SJCRH30 (cell line): Measurements from ENCODE around the gene CDC25B. TPM values are rescaled to one million over a fixed set of nuclear protein-coding genes. Genes with fewer than 3 reads are reported as not detected.
A peak's percentile ranks its signal among the peaks of the same experiment; 100 is the strongest.

Experiments
- DNase-seq, 2 experiments: peaks; one replicate each; pipeline ENCODE4 v3.0.0-alpha.2; 2015 to 2020
- H3K27ac ChIP-seq: fragments of 250-450 bp; sonication (Bioruptor Pico); 2 replicates; pipeline ENCODE4 v1.5.1; 2020; ENCODE audit warnings: mild to moderate bottlenecking, moderate library complexity
- H3K27me3 ChIP-seq: fragments of 250-450 bp; sonication (Bioruptor Pico); 2 replicates; pipeline ENCODE4 v1.5.1; 2020; ENCODE audit warnings: mild to moderate bottlenecking, moderate library complexity
- H3K36me3 ChIP-seq: fragments of 250-450 bp; sonication (Bioruptor Pico); 2 replicates; pipeline ENCODE4 v1.5.1; 2020; ENCODE audit warnings: mild to moderate bottlenecking, moderate library complexity
- H3K4me1 ChIP-seq: fragments of 250-450 bp; sonication (Bioruptor Pico); 2 replicates; pipeline ENCODE4 v1.5.1; 2020; ENCODE audit warnings: mild to moderate bottlenecking, moderate library complexity
- H3K4me3 ChIP-seq: fragments of 250-450 bp; sonication (Bioruptor Pico); 2 replicates; pipeline ENCODE4 v1.5.1; 2020; ENCODE audit warnings: mild to moderate bottlenecking, moderate library complexity
- H3K9me3 ChIP-seq: fragments of 250-450 bp; sonication (Bioruptor Pico); replicated peaks from 2 replicates; pipeline ENCODE4 v1.5.1; 2020; ENCODE audit warnings: mild to moderate bottlenecking, moderate library complexity
- total RNA-seq: library from RNA; depleted of rRNA; stranded (reverse); fragments of >200 nt; shearing (Covaris generic); gene quantifications from 2 replicates; pipeline ENCODE4 v1.2.3, GENCODE V29; 2014

CDC25B gene
- total RNA-seq, 1 experiment from 2014 or later: 78.8 TPM

DNA sequence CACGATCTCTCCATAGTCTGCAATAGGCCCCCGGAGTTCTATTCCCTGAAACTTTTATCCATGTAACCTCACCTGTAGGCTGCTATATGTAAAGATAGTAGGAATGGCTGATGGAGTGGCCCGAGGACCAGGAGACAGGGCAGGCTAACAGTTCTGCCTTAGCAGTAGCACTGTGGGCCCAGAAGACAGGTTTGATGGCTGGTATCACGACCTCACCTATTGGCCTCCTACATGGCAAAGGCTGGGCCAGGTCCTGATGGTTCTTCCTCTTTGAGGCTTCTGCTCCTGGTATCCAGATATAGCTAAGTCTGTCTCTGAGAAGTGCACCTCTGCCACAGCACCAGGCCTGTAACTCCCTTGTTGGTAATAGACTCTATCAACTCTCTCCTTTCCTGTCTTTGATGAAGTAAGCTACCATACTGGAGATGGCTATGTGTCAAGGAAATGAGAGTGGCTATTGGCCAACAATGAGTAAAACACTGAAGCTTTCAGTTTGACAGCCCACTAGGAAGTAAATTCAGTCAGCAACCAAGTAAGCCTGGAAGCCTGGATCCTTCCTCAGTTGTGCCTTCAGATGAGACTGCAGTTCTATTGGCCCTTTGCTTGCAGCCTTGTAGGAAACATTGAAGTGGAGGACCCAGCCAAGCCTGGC is 20.5 kb upstream of the CDC25B start:
- H3K9me3 ChIP-seq: no peaks in the 10 kb centered on the region
- H3K27me3 ChIP-seq: no peaks in the 10 kb centered on the region
- H3K27ac ChIP-seq: no peak overlapping the region
- H3K4me1 ChIP-seq: no peaks in the 10 kb centered on the region
- no peak overlapping the region for H3K4me3 ChIP-seq
- no peak for DNase-seq
- no peaks in the 10 kb centered on the region for H3K36me3 ChIP-seq

- Histone ChIP-seq H3K27me3 (no peaks in the 10 kb centered on the region), H3K4me1 (no peaks in the 10 kb centered on the region), H3K4me3 (no peak overlapping the region), H3K36me3 (no peaks in the 10 kb centered on the region), H3K9me3 (no peaks in the 10 kb centered on the region), H3K27ac (no peak overlapping the region)
- no peak for DNase-seq
These were observed 18.8 kb upstream of the CDC25B start for GRCh38 chr20:3777381-3777715.

DNA sequence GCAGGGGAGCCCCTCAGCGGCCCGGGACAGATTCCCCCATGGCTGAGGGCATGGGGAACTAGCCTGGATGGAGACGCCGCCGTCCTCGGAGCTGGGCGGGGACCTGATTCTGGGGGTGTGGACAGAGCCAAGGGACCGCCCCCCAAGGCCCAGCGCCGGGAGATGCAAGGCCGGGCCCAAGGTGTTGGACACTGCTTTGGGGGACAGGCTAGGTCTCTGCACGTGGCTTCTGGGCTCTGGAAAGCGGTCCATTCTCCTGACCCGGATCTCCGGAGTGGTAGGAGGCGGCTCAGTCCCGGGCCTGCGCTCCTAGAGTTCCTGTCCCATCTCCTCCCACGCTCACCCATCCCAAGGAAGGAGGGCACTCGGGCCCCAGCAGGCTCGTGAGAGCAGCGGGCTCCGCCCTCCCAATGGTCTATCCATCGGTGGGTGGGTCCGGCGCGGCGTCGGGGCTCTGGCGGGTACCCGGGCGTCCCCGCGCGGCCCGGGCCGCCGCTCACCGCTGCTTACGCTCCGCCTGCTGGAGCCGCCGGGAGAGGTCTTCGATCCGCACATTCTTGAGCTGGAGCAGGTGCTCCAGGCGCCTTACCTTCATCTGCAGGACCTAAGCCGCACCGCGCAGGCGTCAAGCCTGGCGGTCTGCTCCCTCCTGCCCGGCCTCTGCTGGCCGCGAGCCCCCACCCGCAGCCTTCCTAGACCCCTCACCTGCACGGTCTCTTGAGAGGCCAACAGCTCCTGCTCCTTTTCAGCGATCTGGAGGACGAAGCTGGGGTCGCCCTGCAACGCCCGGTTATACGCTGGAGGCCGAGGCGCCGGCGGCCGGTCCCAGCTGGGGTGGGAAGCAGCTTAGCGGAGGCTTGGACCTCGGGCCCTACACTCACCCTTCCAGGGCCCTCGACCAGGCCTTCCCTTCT is 18.1 kb upstream of the CDC25B start:
- DNase-seq: no peak
- H3K4me1 ChIP-seq: no peaks in the 10 kb centered on the region
- H3K27ac ChIP-seq: no peak overlapping the region

GRCh38 chr20:3778976-3779375 is 17.1 kb upstream of the CDC25B start:
- H3K36me3 ChIP-seq: no peaks in the 10 kb centered on the region
- H3K27me3 ChIP-seq: no peaks in the 10 kb centered on the region
- H3K4me3 ChIP-seq: no peak overlapping the region

More for the DNA sequence above, 18.1 kb upstream of the CDC25B start:
- Histone ChIP-seq H3K27me3 (no peaks in the 10 kb centered on the region), H3K36me3 (no peaks in the 10 kb centered on the region), H3K4me3 (no peak overlapping the region), H3K9me3 (no peaks in the 10 kb centered on the region)

GRCh38 chr20:3781153-3781910 is 14.8 kb upstream of the CDC25B start, which contains the start of gene SPEF1:
TSS of gene SPEF1 (minus strand) at chr20:3781448. CDS start at chr20:3781287, 161 bp downstream.
- H3K4me1 ChIP-seq: no peaks in the 10 kb centered on the region

More at GRCh38 chr20:3778976-3779375, 17.1 kb upstream of the CDC25B start:
- Histone ChIP-seq H3K4me1 (no peaks in the 10 kb centered on the region), H3K27ac (no peak overlapping the region), H3K9me3 (no peaks in the 10 kb centered on the region)
- no peak for DNase-seq

DNA sequence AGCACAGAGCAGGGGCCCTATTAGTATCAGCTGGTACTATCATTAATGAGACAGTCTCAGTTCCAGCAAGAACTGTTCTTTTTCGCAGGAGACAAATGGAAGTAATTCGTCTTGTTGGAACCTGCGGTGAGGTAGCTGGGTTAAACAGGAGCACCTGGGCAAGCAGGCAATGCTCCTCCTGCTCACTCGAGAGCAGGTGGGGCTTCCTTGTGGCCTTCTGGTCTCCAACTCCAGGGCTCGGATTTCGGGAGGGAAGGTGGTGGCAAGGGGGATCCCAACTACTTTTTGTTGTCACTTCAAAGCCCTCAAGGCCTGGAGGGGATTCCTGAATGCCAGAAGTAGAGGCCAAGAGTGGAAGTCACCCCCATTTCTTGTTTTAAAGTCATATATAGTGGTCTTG is 13.5 kb upstream of the CDC25B start:
- H3K27me3 ChIP-seq: no peaks in the 10 kb centered on the region
- H3K9me3 ChIP-seq: no peaks in the 10 kb centered on the region
- DNase-seq: no peak
- H3K4me1 ChIP-seq: no peaks in the 10 kb centered on the region
- no peaks in the 10 kb centered on the region for H3K36me3 ChIP-seq
- no peak overlapping the region for H3K4me3 ChIP-seq
- no peak overlapping the region for H3K27ac ChIP-seq

More at GRCh38 chr20:3781153-3781910, 14.8 kb upstream of the CDC25B start, which contains the start of gene SPEF1:
- H3K36me3 ChIP-seq: no peaks in the 10 kb centered on the region
- DNase-seq: peak; percentile 91 to 96
- H3K4me3 ChIP-seq: peak within 1 kb of the TSS; percentile 29
- H3K27me3 ChIP-seq: no peaks in the 10 kb centered on the region
- no peak within 1 kb of the TSS for H3K27ac ChIP-seq
- no peaks in the 10 kb centered on the region for H3K9me3 ChIP-seq

DNA sequence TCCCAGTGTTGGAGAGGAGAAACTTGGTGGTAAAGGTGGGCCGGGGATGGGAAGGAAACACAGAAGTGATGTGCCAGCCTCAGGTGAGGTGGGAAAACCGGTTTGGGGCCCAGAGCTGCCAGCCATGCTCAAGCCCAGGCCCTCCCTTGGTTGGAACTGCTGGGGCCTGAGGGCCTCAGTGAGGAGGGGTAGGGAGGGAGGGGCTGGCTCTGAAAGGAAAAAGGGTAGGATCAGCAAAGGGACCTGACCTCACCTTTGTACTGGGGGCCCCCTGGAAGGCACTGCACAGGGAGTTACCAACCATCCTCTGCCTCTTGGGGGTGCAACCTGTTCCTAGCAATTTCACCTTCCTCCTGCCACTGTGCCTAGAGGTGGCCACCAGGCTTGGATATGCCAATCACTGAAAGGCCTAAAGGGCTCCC is 13.0 kb upstream of the CDC25B start:
- no peak overlapping the region for H3K27ac ChIP-seq

GRCh38 chr20:3783511-3784195 is 12.5 kb upstream of the CDC25B start:
- Histone ChIP-seq H3K4me3 (no peak overlapping the region), H3K27ac (no peak overlapping the region), H3K27me3 (no peaks in the 10 kb centered on the region), H3K4me1 (no peaks in the 10 kb centered on the region), H3K9me3 (no peaks in the 10 kb centered on the region), H3K36me3 (no peaks in the 10 kb centered on the region)
- DNase-seq: no peak

More for the DNA sequence above, 13.0 kb upstream of the CDC25B start:
- Histone ChIP-seq H3K4me3 (no peak overlapping the region), H3K9me3 (no peaks in the 10 kb centered on the region), H3K27me3 (no peaks in the 10 kb centered on the region), H3K4me1 (no peaks in the 10 kb centered on the region), H3K36me3 (no peaks in the 10 kb centered on the region)
- no peak for DNase-seq

DNA sequence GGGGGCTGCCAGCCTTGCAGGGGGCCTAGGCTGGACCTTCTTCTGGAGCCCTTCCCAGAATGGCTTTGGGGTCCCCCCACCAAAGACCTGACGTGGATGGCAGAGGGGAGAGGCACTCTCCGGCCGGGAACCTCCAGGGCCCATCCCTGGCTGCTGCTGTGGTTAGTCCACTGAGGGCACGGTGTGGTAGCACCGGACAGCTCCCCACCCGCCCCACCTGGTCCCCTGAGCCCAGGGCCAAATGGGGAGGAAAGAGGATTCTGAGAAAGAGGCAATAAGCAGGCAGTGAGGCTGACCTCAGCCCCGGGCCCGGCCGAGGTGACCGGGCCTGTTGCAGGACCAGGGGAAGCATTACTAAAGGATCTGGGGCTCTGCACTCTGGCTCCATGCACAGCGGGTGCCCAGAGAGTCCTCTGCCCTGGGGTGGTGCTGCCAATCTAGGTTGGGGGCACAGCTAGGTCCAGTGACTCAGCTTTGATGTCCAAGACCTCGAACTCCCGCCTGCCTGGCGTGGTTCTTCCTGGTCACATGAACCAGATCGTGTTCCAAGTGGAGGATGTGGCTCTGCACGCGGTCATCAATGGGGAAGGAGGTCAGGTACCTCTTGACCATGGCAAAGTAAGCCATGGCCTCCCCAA is 11.8 kb upstream of the CDC25B start:
- DNase-seq: no peak
- no peaks in the 10 kb centered on the region for H3K36me3 ChIP-seq
- H3K9me3 ChIP-seq: no peaks in the 10 kb centered on the region
- H3K4me3 ChIP-seq: no peak overlapping the region
- H3K27ac ChIP-seq: no peak overlapping the region
- H3K4me1 ChIP-seq: no peaks in the 10 kb centered on the region
- no peaks in the 10 kb centered on the region for H3K27me3 ChIP-seq

DNA sequence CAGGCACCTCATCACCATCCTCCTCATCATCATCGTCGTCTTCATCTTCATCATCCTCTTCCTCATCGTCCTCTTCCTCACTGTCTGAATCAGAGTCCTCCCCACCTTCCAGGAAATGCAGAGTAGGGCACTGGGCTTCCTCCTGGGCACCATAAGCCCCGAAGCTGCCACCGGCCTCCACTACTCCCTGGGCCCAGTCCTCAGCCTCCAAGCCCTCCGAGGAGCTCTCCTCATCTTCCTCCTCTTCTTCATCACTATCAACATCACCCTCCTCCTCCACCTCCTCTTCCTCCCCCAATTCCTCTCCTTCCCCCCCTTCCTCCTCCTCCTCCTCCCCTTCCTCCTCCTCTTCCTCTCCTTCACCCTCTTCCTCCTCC is 11.3 kb upstream of the CDC25B start:
- H3K9me3 ChIP-seq: no peaks in the 10 kb centered on the region
- H3K27me3 ChIP-seq: no peaks in the 10 kb centered on the region
- no peak overlapping the region for H3K27ac ChIP-seq
- no peak for DNase-seq
- H3K4me1 ChIP-seq: no peaks in the 10 kb centered on the region
- H3K4me3 ChIP-seq: no peak overlapping the region
- no peaks in the 10 kb centered on the region for H3K36me3 ChIP-seq

GRCh38 chr20:3785240-3786125 is 10.6 kb upstream of the CDC25B start:
- peak overlapping the region; percentile 49; the same call in 1 of the 2 replicates for H3K4me3 ChIP-seq
- no peaks in the 10 kb centered on the region for H3K4me1 ChIP-seq
- DNase-seq: no peak
- no peaks in the 10 kb centered on the region for H3K36me3 ChIP-seq
- no peak overlapping the region for H3K27ac ChIP-seq
- no peaks in the 10 kb centered on the region for H3K27me3 ChIP-seq
- no peaks in the 10 kb centered on the region for H3K9me3 ChIP-seq

- Histone ChIP-seq H3K9me3 (no peaks in the 10 kb centered on the region), H3K27me3 (no peaks in the 10 kb centered on the region), H3K27ac (no peak overlapping the region), H3K36me3 (no peaks in the 10 kb centered on the region), H3K4me3 (peak overlapping the region; percentile 49), H3K4me1 (no peaks in the 10 kb centered on the region)
- DNase-seq: no peak
These were observed 10.0 kb upstream of the CDC25B start for GRCh38 chr20:3786126-3786484.

DNA sequence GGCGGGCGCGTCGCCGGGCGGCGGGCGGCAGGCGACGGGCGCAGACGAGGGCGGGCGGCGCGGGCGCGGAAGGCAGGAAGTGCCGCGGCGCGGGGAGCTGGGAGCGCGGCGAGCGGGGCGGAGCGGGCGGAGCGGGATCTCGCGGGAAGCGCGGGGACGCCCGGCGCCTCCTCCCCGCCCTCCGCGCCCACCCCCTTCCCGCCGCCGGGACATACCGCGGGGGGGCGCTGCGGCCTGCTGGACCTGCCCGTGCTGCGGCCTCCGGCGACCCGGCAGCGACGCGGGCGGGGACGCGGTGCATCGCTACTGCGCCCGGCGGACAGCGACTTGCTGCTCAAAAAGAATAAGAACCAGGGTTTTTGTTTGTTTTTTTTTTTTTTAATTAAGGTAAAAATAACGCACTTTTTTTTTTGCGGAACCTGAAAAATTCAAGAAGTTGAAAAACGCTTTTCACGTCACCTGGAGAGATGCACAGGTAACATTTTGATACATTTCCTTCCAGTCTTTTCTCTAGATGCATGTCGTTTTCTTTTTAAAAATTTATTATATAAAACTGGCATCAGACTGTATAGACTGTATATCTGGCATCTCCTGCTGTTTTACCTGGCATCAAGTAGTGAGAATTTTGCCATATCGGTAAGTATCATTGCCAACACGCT is 9.3 kb upstream of the CDC25B start, which contains the start of gene CENPB:
Gene CENPB, minus strand, starts transcription at position 76 of the 659 bp plus-strand sequence. CDS start 257 bp downstream, outside the sequence.
- peak; percentile 77 to 86 for DNase-seq
- H3K27me3 ChIP-seq: no peaks in the 10 kb centered on the region
- peak within 1 kb of the TSS; percentile 49 for H3K4me3 ChIP-seq
- H3K4me1 ChIP-seq: no peaks in the 10 kb centered on the region
- no peak within 1 kb of the TSS for H3K27ac ChIP-seq
- H3K36me3 ChIP-seq: no peaks in the 10 kb centered on the region
- no peaks in the 10 kb centered on the region for H3K9me3 ChIP-seq
